AG10803 (cell line): ENCODE measurements around the gene MYBPH.

Experiments used
- DNase-seq: peaks from one replicate; pipeline ENCODE4 v3.0.0; 2010; ENCODE audit warnings: low read depth
- H3K4me3 ChIP-seq: 2 replicates; pipeline ENCODE4 v1.5.1; 2011; ENCODE audit warnings: mild to moderate bottlenecking, low read length, control low read depth
- TF ChIP-seq, protein P1 (sequence below): conservative IDR thresholded peaks from 2 replicates; pipeline ENCODE4 v1.5.1; 2011; ENCODE audit warnings: mild to moderate bottlenecking, low read length, control low read depth, inconsistent platforms

MYBPH gene

DNA sequence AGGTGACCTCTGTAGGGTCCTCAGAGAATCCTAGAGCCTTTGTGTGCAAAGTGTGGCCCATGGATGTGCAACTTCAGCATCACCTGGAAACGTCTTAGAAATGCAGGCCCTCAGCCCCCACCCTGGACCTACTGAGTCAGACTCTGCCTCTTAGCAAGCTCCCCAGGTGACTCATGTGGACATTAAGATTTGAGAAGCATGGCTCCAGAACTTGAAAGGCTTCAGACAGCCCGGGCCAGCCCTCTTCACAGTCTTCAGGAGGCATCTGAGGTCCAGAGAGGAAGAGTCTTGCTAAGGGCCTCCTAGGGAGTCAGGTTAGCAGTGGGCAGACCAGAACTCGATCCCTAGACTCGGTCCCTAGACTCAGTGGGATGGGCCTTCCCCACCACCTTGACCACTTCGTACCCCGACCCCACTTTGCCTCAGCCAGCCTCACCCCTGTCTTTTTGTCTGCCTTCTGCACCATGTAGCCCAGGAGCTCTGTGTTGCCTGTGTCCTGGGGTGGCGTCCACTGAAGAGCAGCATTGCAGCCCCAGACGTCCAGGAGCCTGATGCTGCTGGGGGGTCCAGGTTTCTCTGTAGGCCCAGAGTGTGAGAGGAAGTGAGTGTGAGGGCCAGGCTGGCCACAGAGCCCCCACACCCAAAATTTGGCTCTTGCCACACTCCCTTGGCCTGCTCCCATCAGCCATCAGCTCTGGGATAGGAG is 4.8 kb downstream of the MYBPH start:
- no peak for DNase-seq
- H3K4me3 ChIP-seq = no peak overlapping the region
- TF ChIP-seq, protein P1, sequence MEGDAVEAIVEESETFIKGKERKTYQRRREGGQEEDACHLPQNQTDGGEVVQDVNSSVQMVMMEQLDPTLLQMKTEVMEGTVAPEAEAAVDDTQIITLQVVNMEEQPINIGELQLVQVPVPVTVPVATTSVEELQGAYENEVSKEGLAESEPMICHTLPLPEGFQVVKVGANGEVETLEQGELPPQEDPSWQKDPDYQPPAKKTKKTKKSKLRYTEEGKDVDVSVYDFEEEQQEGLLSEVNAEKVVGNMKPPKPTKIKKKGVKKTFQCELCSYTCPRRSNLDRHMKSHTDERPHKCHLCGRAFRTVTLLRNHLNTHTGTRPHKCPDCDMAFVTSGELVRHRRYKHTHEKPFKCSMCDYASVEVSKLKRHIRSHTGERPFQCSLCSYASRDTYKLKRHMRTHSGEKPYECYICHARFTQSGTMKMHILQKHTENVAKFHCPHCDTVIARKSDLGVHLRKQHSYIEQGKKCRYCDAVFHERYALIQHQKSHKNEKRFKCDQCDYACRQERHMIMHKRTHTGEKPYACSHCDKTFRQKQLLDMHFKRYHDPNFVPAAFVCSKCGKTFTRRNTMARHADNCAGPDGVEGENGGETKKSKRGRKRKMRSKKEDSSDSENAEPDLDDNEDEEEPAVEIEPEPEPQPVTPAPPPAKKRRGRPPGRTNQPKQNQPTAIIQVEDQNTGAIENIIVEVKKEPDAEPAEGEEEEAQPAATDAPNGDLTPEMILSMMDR = no peak

GRCh38 chr1:203169770-203170520 is 5.7 kb downstream of the MYBPH start:
- TF ChIP-seq, protein P1 = no peak
- DNase-seq = no peak

DNA sequence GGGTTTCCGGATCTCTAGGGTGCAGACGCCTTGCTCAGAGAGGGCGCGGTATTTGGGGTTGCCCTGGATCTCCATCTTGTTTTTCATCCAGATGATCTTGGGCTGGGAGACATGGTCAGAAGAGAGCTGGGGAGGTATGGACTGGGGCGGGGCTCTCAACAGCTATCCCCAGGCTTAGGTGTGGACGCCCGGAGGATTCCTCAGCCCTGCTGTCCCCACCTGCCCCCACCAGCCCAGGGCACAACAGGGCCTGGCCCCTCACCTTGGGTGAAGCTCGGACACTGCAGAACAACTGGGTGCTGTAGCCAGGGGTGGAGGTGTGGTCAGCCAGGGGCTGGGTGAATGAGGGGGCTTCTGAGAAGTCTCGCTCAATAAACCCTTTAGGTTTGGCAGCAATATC is 6.6 kb downstream of the MYBPH start:
- no peak for DNase-seq
- TF ChIP-seq, protein P1 = no peak
- no peak overlapping the region for H3K4me3 ChIP-seq

More at GRCh38 chr1:203169770-203170520, 5.7 kb downstream of the MYBPH start:
- no peak overlapping the region for H3K4me3 ChIP-seq

DNA sequence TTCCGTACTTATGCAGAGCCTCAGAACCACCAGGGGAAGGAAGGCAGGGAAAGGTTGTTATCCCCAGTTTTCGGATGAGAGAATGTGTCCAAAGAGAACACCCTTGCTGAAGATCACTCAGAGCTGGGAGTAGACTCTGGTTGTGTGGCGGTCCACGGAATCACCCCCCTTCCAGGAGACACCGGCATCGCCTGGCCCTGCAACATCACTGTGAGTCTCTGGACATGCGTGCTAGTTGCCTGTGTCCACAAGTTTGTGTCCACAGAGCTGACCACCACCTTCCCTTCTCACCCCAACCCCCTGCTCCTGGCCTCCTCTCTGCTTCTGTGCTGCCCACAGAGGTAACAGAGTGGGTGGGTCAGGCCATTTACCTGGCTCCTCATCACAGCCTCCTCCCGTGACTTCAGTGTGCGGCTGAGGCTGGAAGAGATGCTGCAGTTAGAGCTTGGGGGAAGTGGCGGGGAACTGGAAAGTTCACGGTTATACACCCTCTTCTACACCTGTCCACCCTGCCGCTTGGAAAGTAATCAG is 7.3 kb downstream of the MYBPH start:
- no peak for DNase-seq
- TF ChIP-seq, protein P1 = no peak
- no peak overlapping the region for H3K4me3 ChIP-seq

DNA sequence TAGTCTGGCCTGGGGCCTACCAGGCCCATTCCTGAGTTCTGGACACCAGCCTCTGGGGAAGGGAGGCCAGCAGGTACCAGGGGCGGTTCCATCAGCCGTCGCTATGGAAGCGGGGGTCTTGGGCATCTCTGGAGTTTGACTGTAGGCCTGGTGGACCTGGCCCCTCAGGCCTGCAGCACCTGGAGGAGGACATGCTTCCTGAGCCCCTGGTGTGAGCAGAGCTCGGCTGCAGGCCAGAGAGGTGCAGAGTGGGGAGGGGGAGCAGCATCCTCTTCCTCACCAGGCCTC is 7.8 kb downstream of the MYBPH start:
- no peak overlapping the region for H3K4me3 ChIP-seq
- no peak for DNase-seq
- TF ChIP-seq, protein P1 = no peak

- no peak overlapping the region for H3K4me3 ChIP-seq
- TF ChIP-seq, protein P1 = no peak
- no peak for DNase-seq
These were observed 8.4 kb downstream of the MYBPH start for GRCh38 chr1:203167026-203167912.
